HG03342 (cell line): Measurements from ENCODE around the gene PDE9A.

Experiments used
- ATAC-seq: cut with Tn5 transposase; IDR thresholded peaks from one replicate; pipeline ENCODE4 v1.9.1; 2021; ENCODE audit warnings: mild to moderate bottlenecking, moderate library complexity; ENCODE audit not compliant: unreplicated experiment

Gene PDE9A

DNA sequence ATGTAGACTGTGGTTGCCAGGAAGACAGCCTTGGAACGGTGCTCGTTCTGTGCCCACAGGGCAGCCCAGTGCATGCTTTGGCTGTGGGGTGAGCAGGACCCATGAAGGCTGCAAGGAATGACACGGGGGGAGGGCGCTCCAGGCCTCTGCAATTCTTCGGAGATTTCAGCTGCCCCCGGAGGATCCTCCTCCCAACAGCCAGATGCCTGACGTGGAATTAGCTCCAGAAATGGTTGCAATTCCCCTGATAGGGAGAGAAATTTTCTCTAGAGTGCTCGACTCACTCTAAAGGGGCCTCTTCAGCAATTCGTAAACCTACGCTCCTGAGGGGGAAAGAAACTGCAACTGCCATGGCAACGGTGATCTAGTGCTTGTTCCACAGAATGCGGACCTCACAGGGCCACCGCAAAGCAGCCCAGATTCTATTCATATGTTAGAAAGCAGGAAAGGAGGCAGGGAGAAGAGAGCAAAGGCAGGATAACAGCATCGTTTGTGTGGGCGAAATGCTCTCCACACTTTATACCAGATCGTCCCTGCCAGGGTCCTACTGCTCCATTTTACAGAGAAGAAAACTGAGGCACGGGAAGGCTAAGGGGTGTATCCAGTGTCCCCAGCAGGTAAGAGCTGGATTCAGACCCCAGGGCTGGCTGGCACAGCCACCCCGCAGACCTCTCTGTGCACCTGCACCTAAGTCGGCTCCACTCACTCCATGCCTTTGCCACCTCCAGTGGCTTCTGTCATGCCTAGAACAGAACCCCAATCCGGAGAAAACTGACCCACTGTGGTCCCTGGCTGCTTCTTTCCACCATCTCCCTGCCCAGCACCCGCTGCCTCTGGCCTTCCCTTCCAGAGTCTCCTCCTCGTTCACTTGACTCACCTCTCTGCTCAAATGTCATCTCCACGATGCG is 11.9 kb upstream of the PDE9A start:
- ATAC-seq = no peak

DNA sequence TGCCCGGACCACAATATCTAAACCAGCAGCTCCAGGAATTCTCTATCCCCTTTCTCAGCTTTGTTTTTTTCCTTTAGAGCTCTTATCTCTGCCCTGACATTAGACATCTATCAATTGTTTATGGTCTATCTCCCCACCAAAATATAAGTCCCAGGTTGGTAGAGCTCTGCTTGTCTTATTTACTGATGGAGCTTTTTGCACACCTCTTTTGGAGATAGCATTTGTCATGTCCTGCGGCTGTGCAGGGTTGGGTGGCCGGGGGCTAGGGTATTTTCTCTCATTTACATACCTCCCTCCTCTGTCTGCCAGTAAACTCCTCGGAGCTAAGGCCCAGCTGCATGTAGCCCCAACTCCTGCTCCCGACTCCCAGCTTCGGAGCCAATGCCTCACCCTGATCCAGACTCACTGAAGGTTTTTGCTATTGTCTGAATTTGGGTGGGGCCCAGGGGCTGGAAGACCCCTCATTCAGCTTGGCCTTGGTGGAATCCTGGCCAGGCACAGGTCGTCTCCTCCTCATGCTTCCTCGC is 11.1 kb upstream of the PDE9A start:
- ATAC-seq = no peak

GRCh38 chr21:42644223-42645208 is 8.9 kb upstream of the PDE9A start:
- ATAC-seq = no peak

GRCh38 chr21:42645211-42646075 is 8.0 kb upstream of the PDE9A start:
- ATAC-seq = no peak

DNA sequence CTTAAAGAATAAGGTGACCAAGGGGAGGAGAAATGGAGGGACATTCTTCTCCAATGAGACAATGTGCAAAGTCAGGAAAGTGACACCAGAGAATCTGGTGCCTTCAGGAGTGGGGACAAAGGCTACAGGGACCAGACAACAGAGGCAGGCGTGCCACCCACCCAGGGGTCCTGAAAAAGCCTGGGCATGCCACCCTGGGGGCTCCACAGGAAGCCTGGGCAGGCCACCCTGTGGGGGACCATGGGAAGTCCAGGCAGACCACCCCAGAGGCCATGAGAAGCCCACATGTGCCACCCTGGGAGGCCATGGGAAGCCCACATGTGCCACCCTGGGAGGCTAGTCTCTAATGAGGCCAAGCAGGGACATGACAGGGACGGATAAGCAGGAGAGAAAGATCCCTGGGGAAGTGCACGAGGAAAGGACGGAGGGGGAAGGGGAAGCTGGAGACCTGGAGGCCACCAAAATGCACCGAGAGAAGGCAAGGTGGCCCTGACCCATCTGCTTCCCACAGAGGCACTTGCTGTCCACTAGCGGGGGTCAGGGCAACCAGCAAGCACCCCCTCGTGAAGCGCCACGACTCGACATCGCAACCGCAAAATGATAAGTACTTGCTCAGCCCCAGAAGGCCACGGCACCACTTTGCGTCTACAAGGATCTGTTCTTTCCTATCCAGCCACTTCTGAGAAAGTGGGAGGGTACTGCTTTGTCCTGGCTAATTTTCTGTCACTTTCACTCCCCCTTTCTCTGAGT is 7.2 kb upstream of the PDE9A start:
- ATAC-seq = no peak

GRCh38 chr21:42646836-42647235 is 6.6 kb upstream of the PDE9A start:
- no peak for ATAC-seq

- ATAC-seq = no peak
Measured at GRCh38 chr21:42648606-42649005, 4.8 kb upstream of the PDE9A start.

GRCh38 chr21:42649122-42650032 is 4.0 kb upstream of the PDE9A start:
- no peak for ATAC-seq

DNA sequence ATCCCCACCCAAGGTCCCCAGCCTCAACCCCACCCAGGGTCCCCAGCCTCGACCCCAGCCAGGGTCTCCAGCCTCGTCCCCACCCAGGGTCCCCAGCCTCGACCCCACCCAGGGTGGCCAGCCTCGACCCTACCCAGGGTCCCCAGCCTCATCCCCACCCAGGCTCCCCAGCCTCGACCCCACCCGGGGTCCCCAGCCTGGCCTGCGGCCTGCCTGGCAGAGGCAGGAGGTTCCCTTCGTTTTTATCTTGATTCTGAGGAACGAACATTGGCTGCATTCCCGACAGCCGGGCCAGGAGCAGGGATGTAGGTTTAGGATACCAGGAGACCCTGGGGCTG is 3.4 kb upstream of the PDE9A start:
- no peak for ATAC-seq

GRCh38 chr21:42650441-42651421 is 2.7 kb upstream of the PDE9A start:
- ATAC-seq = no peak

GRCh38 chr21:42651515-42652401 is 1.7 kb upstream of the PDE9A start:
- no peak for ATAC-seq

DNA sequence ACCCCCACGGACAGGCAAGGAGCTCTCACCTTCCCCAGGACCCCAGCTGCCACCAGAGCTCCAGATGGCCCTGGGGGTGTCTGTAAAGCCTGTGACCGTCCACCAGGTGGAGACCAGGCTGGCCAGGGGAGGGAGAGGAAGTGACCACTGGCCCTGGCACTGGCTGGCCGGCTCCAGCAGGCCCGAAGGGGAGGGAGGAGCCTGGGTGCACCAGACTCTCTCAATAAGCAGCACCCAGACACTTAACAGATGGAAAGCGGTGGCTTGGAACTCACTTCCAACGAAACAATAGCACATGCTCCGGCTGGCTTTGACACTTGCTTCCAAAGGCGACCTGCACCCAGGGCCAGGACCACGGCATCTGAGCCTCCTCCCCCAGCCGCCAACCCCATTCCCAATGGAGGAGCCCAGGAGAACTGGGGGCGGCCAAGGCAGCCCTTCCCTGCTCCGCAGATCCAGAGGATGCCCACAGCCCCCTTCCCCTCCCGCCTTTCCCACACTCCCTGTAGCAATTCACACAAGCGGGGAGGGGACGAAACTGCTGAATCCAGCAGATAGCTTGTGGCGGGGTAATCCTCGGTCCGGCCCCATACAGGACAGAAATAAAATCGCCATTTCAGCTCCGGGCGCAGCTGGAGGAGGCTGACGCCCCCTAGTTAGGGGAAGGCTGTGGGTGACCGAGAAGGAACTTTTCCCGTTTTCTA is 742 bp upstream of the PDE9A start:
- no peak for ATAC-seq

- ATAC-seq = no peak
Measured at GRCh38 chr21:42654179-42654912, 925 bp downstream of the PDE9A start.

- ATAC-seq = no peak
Measured at GRCh38 chr21:42654913-42655795, 1.7 kb downstream of the PDE9A start.
